HUES48 (cell line): ENCODE measurements around the gene ORM2.
A peak's percentile ranks its signal among the peaks of the same experiment; 100 is the strongest.

Source experiments
- H3K27ac ChIP-seq: one replicate; pipeline ENCODE4 v1.7.0; 2013; ENCODE audit warnings: low read depth, low read length, inconsistent platforms
- H3K27me3 ChIP-seq: 2 replicates; pipeline ENCODE4 v1.6.1; 2013; ENCODE audit warnings: mild to moderate bottlenecking, low read length; ENCODE audit not compliant: control insufficient read depth, insufficient read depth
- H3K36me3 ChIP-seq: 2 replicates; pipeline ENCODE4 v1.6.1; 2013; ENCODE audit warnings: low read length; ENCODE audit not compliant: control insufficient read depth, insufficient read depth
- H3K4me1 ChIP-seq: 2 replicates; pipeline ENCODE4 v1.6.1; 2013; ENCODE audit warnings: mild to moderate bottlenecking, low read length; ENCODE audit not compliant: control insufficient read depth, insufficient read depth
- H3K4me3 ChIP-seq: 2 replicates; pipeline ENCODE4 v1.5.1; 2013; ENCODE audit warnings: mild to moderate bottlenecking, low read depth, low read length
- H3K9ac ChIP-seq: 2 replicates; pipeline ENCODE4 v1.6.1; 2013; ENCODE audit warnings: mild to moderate bottlenecking, low read depth, low read length, moderate library complexity
- H3K9me3 ChIP-seq: 2 replicates; pipeline ENCODE4 v1.6.1; 2013; ENCODE audit warnings: low read length; ENCODE audit not compliant: control insufficient read depth, insufficient read depth

ORM2 gene

GRCh38 chr9:114345493-114346065, 15.9 kb downstream of the ORM2 start:
- Histone ChIP-seq H3K27ac (no peak overlapping the region), H3K9ac (no peak overlapping the region), H3K4me3 (no peak overlapping the region), H3K27me3 (no peaks in the 10 kb centered on the region), H3K4me1 (peaks cover 11% of the 10 kb centered on the region), H3K36me3 (peaks cover 72% of the 10 kb centered on the region), H3K9me3 (no peaks in the 10 kb centered on the region)

GRCh38 chr9:114346146-114346545, 16.5 kb downstream of the ORM2 start:
- no peak overlapping the region for H3K4me3 ChIP-seq
- peaks cover 70% of the 10 kb centered on the region for H3K36me3 ChIP-seq
- H3K9ac ChIP-seq, result no peak overlapping the region
- H3K4me1 ChIP-seq, result peaks cover 11% of the 10 kb centered on the region
- no peaks in the 10 kb centered on the region for H3K27me3 ChIP-seq
- no peak overlapping the region for H3K27ac ChIP-seq
- no peaks in the 10 kb centered on the region for H3K9me3 ChIP-seq

DNA sequence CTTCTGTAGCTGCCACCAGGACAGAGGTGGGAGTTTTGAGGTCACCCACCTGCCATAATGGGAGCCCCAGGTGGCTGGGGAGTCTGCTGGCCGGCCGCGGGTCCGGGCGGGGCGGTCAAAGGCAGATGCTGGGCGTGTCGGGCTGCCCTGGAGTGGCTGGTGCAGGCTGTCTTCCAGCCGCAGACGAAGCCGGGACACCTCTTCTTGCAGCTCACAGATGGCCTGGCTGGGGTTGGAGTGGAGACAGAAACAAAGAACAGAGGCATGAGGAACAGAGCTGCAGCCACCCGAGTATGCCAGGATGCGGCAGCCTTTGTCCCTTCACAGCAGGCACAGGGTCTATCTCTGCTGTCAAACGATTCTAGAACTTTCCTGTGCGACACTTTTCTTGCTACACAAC, 18.0 kb downstream of the ORM2 start:
- Histone ChIP-seq H3K36me3 (peaks cover 75% of the 10 kb centered on the region), H3K4me1 (peaks cover 11% of the 10 kb centered on the region), H3K9me3 (no peaks in the 10 kb centered on the region), H3K27ac (no peak overlapping the region), H3K27me3 (no peaks in the 10 kb centered on the region), H3K9ac (no peak overlapping the region), H3K4me3 (no peak overlapping the region)

GRCh38 chr9:114348261-114348905, 18.7 kb downstream of the ORM2 start:
- Histone ChIP-seq H3K27ac (peak overlapping the region; percentile 37), H3K27me3 (no peaks in the 10 kb centered on the region), H3K4me1 (peaks cover 11% of the 10 kb centered on the region), H3K9ac (no peak overlapping the region), H3K36me3 (peaks cover 73% of the 10 kb centered on the region), H3K9me3 (no peaks in the 10 kb centered on the region), H3K4me3 (no peak overlapping the region)

- Histone ChIP-seq H3K4me3 (no peak overlapping the region), H3K27me3 (no peaks in the 10 kb centered on the region), H3K36me3 (peaks cover 71% of the 10 kb centered on the region), H3K9me3 (no peaks in the 10 kb centered on the region), H3K27ac (peak overlapping the region; percentile 76), H3K9ac (0 out of 2 replicates have a peak overlapping the region, but pooled peaks have one; percentile 18), H3K4me1 (peaks cover 11% of the 10 kb centered on the region)
Observed at GRCh38 chr9:114348906-114349482, 19.3 kb downstream of the ORM2 start.

DNA sequence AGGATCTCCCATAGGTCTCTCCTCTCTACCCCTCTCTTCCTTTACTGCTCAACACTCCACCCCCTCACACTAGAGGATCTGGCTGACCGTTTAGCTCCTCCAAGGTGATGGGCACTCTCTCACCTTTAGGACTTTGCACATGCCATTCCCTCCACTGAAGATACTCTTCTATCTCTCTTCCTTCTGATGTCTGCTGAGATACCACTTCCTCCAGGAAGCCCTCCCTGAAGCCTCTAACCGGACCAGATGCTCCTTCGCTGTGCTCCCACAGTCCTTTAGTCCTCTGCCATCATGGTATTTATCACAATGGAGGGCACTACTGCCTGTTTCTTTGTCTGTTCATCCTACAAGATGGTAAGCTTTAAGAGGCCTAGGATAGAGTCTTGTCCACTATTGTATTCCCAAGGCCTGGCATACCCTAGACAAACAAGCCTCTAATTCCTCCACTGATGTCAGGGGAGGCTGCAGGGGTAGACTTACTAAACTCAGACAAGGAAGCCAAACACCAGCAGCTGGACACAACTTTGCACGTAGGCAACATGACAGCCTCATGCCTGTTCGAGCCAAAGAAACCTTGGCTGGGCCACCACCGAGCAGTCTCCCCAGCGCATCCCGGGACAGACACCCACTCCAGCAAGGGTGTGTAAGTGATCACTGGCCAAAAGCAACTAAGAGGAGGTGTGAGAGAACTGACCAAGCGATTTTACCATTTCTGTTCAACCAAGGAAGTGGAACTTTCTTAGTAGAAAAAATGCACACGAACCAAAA, 20.2 kb downstream of the ORM2 start:
- Histone ChIP-seq H3K27ac (peak overlapping the region; percentile 76), H3K9ac (no peak overlapping the region), H3K27me3 (no peaks in the 10 kb centered on the region), H3K4me3 (no peak overlapping the region), H3K36me3 (peaks cover 70% of the 10 kb centered on the region), H3K4me1 (peaks cover 11% of the 10 kb centered on the region), H3K9me3 (no peaks in the 10 kb centered on the region)

DNA sequence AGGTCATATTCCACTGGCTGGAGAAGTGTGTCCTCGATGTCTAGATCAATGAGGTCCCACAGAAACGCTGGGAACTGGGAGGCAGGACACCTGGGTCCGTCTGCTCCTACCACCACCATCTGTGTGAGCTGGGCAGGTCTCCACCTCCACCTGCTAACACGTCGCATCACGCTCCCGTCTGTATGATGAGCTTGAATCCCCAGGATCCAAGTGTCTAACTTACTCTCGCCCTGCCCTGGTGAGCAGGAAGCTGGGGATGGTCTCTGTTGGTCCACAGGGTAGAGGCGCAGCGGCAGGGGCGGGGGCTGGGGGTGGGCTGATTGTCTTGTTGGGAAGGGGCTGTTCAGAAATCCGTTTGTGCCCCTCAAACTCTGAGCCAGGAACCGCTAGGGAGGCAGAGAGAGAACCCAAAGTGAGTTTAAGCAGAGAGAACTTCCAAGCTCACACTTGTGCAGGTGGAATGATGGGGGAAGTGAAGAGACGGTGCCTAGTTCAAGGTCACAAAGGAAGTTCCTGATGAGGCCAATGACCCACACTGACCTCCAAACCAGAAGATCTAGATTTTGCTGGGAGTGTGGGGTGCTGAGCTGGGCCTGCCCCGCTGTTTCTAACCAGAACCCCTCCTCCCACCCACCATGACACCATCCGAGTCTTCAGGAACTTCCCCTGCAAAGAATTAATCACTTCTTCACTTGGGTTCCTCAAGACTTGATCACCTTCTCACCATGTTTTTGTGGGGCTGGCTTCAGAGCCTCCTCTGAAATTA, 21.1 kb downstream of the ORM2 start:
- Histone ChIP-seq H3K4me3 (no peak overlapping the region), H3K36me3 (peaks cover 69% of the 10 kb centered on the region), H3K4me1 (peaks cover 11% of the 10 kb centered on the region), H3K9me3 (no peaks in the 10 kb centered on the region), H3K9ac (no peak overlapping the region), H3K27ac (no peak overlapping the region), H3K27me3 (no peaks in the 10 kb centered on the region)

GRCh38 chr9:114351932-114352331, 22.3 kb downstream of the ORM2 start:
- H3K4me1 ChIP-seq, result peaks cover 11% of the 10 kb centered on the region
- H3K9ac ChIP-seq, result no peak overlapping the region
- no peaks in the 10 kb centered on the region for H3K9me3 ChIP-seq
- peaks cover 69% of the 10 kb centered on the region for H3K36me3 ChIP-seq
- no peak overlapping the region for H3K27ac ChIP-seq
- no peaks in the 10 kb centered on the region for H3K27me3 ChIP-seq
- no peak overlapping the region for H3K4me3 ChIP-seq

GRCh38 chr9:114355821-114356220, 26.2 kb downstream of the ORM2 start:
- H3K4me3 ChIP-seq, result no peak overlapping the region
- no peaks in the 10 kb centered on the region for H3K27me3 ChIP-seq
- peaks cover 79% of the 10 kb centered on the region for H3K36me3 ChIP-seq
- no peak overlapping the region for H3K27ac ChIP-seq
- no peaks in the 10 kb centered on the region for H3K9me3 ChIP-seq
- no peaks in the 10 kb centered on the region for H3K4me1 ChIP-seq
- H3K9ac ChIP-seq, result no peak overlapping the region

DNA sequence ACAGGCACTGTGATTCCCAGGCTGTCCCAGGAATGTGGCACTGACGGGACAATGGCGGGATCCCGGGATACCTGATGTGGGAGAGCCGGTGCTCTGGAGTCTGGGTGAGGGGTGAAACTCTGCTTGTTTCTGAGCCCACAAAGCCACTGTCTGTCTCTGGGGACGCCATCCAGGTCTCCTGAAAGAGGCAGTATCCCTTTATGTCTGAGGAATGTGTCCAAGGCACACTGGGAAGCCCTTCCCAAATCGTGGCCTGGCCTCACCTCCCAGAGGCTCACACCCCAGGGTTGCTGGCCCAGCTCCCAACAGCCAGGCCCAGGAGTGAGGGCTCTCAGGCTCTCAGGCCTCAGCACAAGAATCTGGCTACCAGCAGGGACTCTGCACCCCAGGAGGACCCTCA, 27.1 kb downstream of the ORM2 start:
- no peaks in the 10 kb centered on the region for H3K4me1 ChIP-seq
- H3K27me3 ChIP-seq, result no peaks in the 10 kb centered on the region
- H3K4me3 ChIP-seq, result no peak overlapping the region
- peaks cover 81% of the 10 kb centered on the region for H3K36me3 ChIP-seq
- no peak overlapping the region for H3K27ac ChIP-seq
- H3K9me3 ChIP-seq, result no peaks in the 10 kb centered on the region
- no peak overlapping the region for H3K9ac ChIP-seq
